Measurements from ENCODE around the gene ZNF143.
"Not testable (repeated sequence)": the region's sequence is repeated elsewhere in the genome, so short reads cannot be mapped to it uniquely, and the experiment has no call there.

The ZNF143 gene

DNA sequence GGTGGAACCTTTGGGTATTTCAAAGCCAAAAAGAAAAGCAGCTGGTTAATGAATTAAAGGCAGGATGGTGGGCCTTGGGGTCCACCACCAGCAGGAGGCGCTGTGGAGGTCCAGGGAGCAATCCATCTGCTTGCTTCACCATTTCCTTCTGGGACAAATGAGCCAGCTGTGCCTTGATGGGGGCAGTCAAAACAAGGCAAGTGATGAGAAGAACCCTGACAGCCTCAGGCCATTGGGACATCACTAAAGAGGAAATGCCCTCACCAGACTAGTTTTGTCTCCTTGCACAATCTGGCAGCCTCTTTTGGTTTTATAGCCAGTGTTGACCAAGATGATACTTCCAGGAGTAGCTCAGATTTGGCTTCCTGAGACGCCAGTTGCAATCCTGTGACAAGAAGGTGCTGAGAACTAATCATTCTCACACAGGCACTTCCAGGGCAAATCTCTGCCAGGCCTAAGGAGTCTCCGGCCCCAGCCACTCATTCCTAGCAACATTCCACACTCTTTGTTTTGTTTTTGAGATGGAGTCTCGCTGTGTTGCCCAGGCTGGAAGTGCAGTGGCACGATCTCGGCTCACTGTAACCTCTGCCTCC is 74.5 kb downstream of the ZNF143 start:
- TF ChIP-seq, protein P1, sequence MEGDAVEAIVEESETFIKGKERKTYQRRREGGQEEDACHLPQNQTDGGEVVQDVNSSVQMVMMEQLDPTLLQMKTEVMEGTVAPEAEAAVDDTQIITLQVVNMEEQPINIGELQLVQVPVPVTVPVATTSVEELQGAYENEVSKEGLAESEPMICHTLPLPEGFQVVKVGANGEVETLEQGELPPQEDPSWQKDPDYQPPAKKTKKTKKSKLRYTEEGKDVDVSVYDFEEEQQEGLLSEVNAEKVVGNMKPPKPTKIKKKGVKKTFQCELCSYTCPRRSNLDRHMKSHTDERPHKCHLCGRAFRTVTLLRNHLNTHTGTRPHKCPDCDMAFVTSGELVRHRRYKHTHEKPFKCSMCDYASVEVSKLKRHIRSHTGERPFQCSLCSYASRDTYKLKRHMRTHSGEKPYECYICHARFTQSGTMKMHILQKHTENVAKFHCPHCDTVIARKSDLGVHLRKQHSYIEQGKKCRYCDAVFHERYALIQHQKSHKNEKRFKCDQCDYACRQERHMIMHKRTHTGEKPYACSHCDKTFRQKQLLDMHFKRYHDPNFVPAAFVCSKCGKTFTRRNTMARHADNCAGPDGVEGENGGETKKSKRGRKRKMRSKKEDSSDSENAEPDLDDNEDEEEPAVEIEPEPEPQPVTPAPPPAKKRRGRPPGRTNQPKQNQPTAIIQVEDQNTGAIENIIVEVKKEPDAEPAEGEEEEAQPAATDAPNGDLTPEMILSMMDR (IDR thresholded peaks at IDR 0.05; ENCODE audit: borderline replicate concordance, control extremely low read depth, extremely low read depth, insufficient read depth, missing control alignments) = peak; percentile 79
- peak; percentile 76 for DNase-seq (ENCODE audit: low spot score)
- in situ Hi-C loops (cut with MboI; ENCODE audit: low sequenced_read_pairs, unreplicated experiment) = no loop called here

DNA sequence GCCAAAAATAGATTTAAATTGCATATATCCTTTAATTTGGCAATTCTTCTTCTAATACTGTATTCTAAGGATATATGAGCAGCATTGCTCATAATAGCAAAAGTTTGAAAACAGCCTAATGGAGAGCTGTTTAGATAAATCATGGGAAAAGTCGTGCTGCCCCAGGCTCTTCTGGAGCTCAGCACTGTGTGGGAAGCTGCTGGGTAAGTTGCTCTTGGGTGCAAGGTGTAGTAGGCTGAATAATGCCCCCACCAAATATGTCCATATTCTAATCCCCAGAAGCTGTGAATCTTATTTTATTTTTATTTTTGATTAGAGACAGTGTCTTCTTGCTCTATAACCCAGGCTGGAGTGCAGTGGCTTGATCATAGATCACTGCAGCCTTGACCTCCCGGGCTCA is 77.7 kb downstream of the ZNF143 start:
- DNase-seq (ENCODE audit: low spot score) = no peak
- in situ Hi-C loops (cut with MboI; ENCODE audit: low sequenced_read_pairs, unreplicated experiment) = no loop called here
- TF ChIP-seq, protein P1 (IDR thresholded peaks at IDR 0.05; ENCODE audit: borderline replicate concordance, control extremely low read depth, extremely low read depth, insufficient read depth, missing control alignments) = no peak

DNA sequence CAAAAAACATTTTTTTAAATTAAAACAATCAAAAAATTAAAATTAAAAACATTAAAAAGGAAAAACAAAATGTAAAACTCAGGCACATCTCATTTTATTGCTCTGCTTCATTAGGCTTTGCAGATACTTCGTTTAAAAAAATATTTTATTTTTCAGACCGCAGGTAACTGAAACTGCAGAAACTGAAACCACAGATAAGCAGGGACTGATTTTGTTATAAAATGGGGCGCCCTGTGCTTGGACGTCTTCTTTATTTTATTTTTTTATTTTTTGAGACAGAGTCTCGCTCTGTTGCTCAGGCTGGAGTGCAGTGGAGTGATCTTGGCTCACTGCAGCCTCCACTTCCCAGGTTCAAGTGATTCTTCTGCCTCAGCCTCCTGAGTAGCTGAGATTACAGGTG is 88.4 kb downstream of the ZNF143 start:
- in situ Hi-C loops (cut with MboI; ENCODE audit: low sequenced_read_pairs, unreplicated experiment); DNase-seq (ENCODE audit: low spot score): not testable (repeated sequence)

DNA sequence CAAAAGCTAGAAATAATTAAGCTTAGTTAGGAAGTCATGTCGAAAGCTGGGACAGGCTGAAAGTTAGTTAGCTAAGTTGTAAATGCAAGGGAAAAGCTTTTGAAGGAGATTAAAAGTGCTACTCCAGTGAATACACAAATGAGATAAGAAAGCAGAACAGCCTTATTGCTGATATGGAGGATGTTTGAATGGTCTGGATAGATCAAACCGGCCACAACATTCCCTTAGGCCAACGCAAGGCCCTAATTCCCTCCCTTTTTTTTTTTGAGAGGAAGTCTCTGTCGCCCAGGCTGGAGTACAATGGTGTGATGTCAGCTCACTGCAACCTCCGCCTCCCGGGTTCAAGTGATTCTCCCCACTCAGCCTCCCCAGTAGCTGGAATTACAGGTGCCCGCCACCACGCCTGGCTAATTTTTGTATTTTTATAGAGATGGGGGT is 89.4 kb downstream of the ZNF143 start:
- TF ChIP-seq, protein P1 (IDR thresholded peaks at IDR 0.05; ENCODE audit: borderline replicate concordance, control extremely low read depth, extremely low read depth, insufficient read depth, missing control alignments) = no peak
- in situ Hi-C loops (cut with MboI; ENCODE audit: low sequenced_read_pairs, unreplicated experiment) = no loop called here
- DNase-seq (ENCODE audit: low spot score) = no peak

DNA sequence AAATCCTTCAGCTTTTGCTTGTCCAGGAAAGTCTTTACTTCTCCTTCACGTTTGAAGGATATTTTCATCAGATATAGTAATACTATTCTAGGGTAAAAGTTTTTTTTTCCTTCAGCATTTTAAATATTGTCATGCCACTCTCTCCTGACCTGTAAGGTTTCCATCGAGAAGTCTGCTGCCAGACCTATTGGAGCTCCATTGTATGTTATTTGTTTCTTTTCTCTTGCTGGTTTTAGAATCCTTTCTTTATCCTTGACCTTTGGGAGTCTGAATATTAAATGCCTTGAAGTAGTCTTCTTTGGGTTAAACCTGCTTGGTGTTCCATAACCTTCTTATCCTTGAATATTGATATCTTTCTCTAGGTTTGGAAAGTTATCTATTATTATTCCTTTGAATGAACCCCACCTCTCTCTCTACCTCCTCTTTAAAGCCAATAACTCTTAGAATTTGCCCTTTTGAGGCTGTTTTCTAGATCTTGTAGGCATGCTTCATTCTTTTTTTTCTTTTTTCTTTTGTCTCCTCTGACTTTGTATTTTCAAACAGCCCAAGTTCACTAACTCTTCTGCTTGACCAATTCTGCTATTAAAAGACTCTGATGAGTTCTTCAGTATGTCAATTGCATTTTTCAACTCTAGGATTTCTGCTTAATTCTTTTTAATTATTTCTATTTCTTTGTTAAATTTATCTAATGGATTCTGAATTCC is 100.6 kb downstream of the ZNF143 start:
- no peak for DNase-seq (ENCODE audit: low spot score)
- in situ Hi-C loops (cut with MboI; ENCODE audit: low sequenced_read_pairs, unreplicated experiment) = no loop called here
- TF ChIP-seq, protein P1 (IDR thresholded peaks at IDR 0.05; ENCODE audit: borderline replicate concordance, control extremely low read depth, extremely low read depth, insufficient read depth, missing control alignments) = no peak

DNA sequence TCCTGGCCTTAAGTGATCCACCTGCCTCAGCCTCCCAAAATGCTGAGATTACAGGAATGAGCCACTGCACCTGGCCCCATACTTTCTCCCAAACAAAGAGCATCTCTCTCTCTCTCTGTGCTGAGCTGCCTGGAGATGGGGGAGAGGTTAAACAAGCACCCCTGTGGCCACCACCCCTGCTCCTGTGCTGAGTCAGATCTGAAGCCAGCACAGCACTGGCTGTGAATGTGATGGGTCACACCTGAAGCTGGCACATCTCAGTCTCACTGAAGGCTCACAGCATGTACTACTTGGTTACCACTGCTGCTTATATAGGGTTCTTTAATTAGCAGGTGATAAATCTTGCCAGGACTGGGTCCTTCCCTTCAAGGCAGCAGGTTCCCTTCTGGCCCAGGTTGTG is 101.9 kb downstream of the ZNF143 start:
- TF ChIP-seq, protein P1 (IDR thresholded peaks at IDR 0.05; ENCODE audit: borderline replicate concordance, control extremely low read depth, extremely low read depth, insufficient read depth, missing control alignments) = no peak
- in situ Hi-C loops (cut with MboI; ENCODE audit: low sequenced_read_pairs, unreplicated experiment) = no loop called here
- DNase-seq (ENCODE audit: low spot score) = no peak

DNA sequence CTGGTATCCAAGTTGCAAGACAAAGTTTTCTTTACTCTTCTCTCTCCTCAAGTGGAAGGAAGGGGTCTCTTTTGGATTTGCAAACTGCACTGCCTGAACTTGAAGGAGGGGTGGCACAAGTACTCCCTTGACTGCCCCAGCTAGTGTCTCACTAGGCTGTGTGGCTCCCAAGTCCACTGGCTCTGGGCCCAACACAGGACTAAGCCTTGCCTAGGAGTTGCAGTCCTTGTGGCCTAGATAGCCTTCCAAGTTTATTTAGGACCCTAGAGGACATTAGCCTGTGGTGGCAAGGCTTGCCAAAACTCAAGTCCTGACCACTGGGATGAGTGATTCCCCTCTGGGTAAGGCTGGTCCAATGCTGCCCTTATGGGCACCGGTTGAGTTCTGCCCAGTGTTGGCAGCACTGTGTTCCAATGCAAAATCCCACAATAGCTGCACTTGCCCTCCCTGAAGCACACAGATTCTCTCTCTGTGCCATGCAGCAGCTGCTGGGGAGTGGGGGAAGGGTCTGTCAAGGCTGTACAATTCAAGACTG is 102.5 kb downstream of the ZNF143 start:
- TF ChIP-seq, protein P1 (IDR thresholded peaks at IDR 0.05; ENCODE audit: borderline replicate concordance, control extremely low read depth, extremely low read depth, insufficient read depth, missing control alignments) = no peak
- in situ Hi-C loops (cut with MboI; ENCODE audit: low sequenced_read_pairs, unreplicated experiment) = no loop called here
- DNase-seq (ENCODE audit: low spot score) = no peak
